G401.6 (cell line): ENCODE data around the gene LRRIQ1.

ENCODE experiments used
- FAIRE-seq: peaks from 2 replicates; lab custom pipeline; 2012; peaks lifted over from hg19 to GRCh38; lab: Jason Lieb, UNC

Gene LRRIQ1

DNA sequence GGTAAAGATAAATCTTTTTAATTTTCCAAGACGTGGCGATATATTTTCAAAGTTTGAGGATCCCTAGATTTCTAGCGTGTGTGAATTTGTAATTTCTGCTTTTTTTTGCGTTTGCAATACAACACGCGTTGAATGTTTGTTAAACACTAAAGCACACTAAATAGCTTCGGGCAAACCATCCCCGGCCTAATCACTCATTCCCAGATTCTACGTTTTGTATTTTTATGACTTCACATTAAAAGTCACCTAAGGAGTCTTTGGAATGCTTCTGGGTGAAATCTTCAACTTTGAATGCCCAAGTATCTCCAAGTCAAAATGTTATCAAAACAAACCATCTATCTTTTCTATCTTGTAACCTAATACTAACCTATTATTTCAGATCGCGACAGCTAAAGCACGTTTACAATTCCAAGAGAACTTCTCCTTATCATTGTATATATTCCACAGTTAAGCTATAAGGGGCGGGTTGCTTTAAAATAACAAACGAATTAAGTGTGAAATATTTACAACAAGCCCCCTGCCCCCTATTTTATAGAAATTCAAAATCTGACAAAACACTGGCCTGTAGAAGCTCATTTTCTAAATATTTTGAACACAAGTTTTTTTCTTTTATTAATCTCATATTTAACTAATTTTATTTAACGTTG, 245.0 kb downstream of the LRRIQ1 start:
- no peak for FAIRE-seq

DNA sequence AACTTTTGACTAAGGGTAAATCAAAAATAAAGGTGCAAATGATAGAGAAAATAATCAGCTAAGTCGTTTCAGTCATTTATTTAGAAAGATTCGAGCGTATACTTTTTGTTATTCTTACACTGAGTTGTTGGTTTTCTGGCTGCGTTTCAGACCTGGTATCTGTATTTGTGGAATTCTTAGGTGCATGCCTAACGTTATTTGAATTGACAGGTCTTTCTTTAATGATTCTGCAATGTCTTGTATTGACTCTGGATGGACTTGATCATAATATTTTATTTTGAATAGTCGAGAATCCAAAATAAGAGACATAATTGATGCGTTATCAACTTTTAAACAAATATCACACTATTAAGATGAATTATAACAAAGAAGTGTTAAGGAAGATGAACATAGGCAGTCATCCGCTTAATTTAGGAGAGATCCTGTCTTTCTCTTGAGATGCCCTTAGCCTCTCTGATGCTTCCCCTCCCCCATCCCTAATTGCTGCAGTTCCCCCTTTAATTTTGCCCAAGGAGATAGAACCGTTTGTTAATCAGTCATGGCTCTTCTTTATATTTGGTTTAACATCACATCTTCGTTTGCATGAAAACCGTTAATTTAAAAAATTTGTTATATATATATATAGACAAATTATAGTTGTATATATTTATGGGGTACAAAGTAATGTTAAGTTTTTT, 245.6 kb downstream of the LRRIQ1 start:
- no peak for FAIRE-seq

DNA sequence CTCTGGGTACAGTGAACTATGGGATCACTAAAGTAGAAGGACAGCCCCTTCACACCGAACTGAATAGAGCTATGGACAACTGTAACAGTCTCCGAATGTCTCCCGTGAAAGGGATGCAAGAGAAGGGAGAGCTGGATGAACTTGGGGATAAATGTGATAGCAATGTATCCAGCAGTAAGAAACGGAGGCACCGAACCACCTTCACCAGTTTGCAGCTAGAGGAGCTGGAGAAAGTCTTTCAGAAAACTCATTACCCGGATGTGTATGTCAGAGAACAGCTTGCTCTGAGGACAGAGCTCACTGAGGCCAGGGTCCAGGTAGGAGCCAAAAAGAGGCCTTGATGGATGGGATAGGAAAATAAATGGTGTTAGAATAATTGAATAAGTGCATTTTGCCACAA, 247.4 kb downstream of the LRRIQ1 start:
- FAIRE-seq, result no peak
